ENCODE data around the gene U2AF1. TPM values are rescaled to one million over a fixed set of nuclear protein-coding genes. Genes with fewer than 3 reads are reported as not detected.
"Not testable (repeated sequence)": the region's sequence is repeated elsewhere in the genome, so short reads cannot be mapped to it uniquely, and the experiment has no call there.

U2AF1 gene
- total RNA-seq, 1 experiment from 2014 or later: 51.9 TPM

- H2BK12ac ChIP-seq (ENCODE audit: insufficient read length, low read depth, low read length); H3K79me2 ChIP-seq (ENCODE audit: insufficient read depth, low read length); H3K56ac ChIP-seq (ENCODE audit: insufficient read length, low read depth, low read length); H3K4ac ChIP-seq (ENCODE audit: low read depth, low read length); H2AK5ac ChIP-seq (ENCODE audit: insufficient read length, low read length); H2AFZ ChIP-seq (ENCODE audit: low read length); H3K4me1 Mint-ChIP-seq; H3K18ac ChIP-seq (ENCODE audit: insufficient read length, low read depth, low read length); H3K27me3 ChIP-seq (ENCODE audit: insufficient read depth, low read length); H2BK5ac ChIP-seq (ENCODE audit: insufficient read length, low read length); H3K36me3 Mint-ChIP-seq (ENCODE audit: insufficient read depth in 1 of 3, low read depth in 3 of 3); H3T11ph ChIP-seq (ENCODE audit: low read length); DNase-seq; H3K27ac Mint-ChIP-seq; H3K4me2 ChIP-seq (ENCODE audit: insufficient read depth, insufficient read length, low read length); H3K23me2 ChIP-seq (ENCODE audit: insufficient read length, low read depth, low read length, poor library complexity, severe bottlenecking); H3K9me3 Mint-ChIP-seq; H4K5ac ChIP-seq (ENCODE audit: insufficient read length, low read depth, low read length); H3K9ac ChIP-seq (ENCODE audit: extremely low read depth, insufficient read length, low read length); H4K91ac ChIP-seq (ENCODE audit: insufficient read length, low read depth, low read length); H3K27ac ChIP-seq (ENCODE audit: insufficient read length, low read depth, low read length); H3K79me1 ChIP-seq (ENCODE audit: insufficient read depth, low read depth, low read length, poor library complexity, severe bottlenecking); H2BK20ac ChIP-seq (ENCODE audit: low read depth, low read length, poor library complexity, severe bottlenecking); H3K14ac ChIP-seq (ENCODE audit: insufficient read depth, low read length); H2BK15ac ChIP-seq (ENCODE audit: low read depth, low read length); H3K23ac ChIP-seq (ENCODE audit: insufficient read length, low read depth, low read length); H3K9me3 ChIP-seq (ENCODE audit: control insufficient read depth, low read depth, low read length); H4K8ac ChIP-seq (replicated peaks; ENCODE audit: insufficient read length, low read depth, low read length); H2BK120ac ChIP-seq (ENCODE audit: low read depth, low read length, poor library complexity, severe bottlenecking); H3K4me3 Mint-ChIP-seq; H3K4me1 ChIP-seq (ENCODE audit: insufficient read depth, low read length); H3K27me3 Mint-ChIP-seq (ENCODE audit: low read depth); H4K20me1 ChIP-seq (ENCODE audit: control insufficient read depth, insufficient read depth, insufficient read length): not testable (repeated sequence)
- no CpG with 5 or more reads among the region's 14 CpGs for WGBS (ENCODE audit: extremely low coverage, insufficient read length, low lambda C conversion rate)
These were observed 64.1 kb downstream of the U2AF1 start for GRCh38 chr21:43043291-43043690.

Other genes with a start within 250 kb of the U2AF1 start
- 53.0 and 54.4 TPM in 2 replicates for gene WDR4, start 228.0 kb downstream of the U2AF1 start, total RNA-seq (2021)
- 32.6 and 35.6 TPM in 2 replicates for gene NDUFV3, start 214.3 kb downstream of the U2AF1 start, total RNA-seq (2021)
- gene ERVH48-1, start 181.9 kb downstream of the U2AF1 start, total RNA-seq (2021): 234 and 238 TPM in 2 replicates
- 38.1 and 43.4 TPM in 2 replicates for gene PKNOX1, start 133.0 kb downstream of the U2AF1 start, total RNA-seq (2021)
- gene CBS, start 31.7 kb downstream of the U2AF1 start, total RNA-seq (2021): 319 and 350 TPM in 2 replicates
- gene CRYAA, start 61.4 kb upstream of the U2AF1 start, total RNA-seq (2021): not detected in 2 replicates